Activated T-cell treated with anti-CD3 and anti-CD28 coated beads, Interleukin-2, amount 50 U/mL, for 1 hour (primary cell): Measurements from ENCODE around the gene GP1BA.

Experiments
- DNase-seq: peaks from one replicate; pipeline ENCODE4 v3.0.0-alpha.2; 2020

Gene GP1BA

DNA sequence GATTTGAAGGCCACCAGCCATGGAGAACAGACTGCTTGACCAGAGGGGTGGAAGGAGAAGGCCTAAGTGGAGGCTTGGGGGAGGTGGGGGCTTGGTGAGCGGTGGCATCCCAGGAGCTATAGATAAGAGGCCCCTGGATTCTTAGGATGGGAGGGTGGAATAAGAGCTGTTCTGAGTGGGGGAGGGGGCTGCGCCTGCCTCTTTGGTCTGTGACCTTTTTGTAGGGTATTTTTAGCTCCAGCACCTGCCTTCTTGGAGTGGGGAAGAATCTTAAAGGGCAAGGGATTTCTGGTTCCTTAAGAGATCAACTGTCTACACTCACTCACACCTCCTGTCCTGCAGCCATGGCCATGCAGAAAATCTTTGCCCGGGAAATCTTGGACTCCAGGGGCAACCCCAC, 19.4 kb downstream of the GP1BA start:
- DNase-seq: no peak

DNA sequence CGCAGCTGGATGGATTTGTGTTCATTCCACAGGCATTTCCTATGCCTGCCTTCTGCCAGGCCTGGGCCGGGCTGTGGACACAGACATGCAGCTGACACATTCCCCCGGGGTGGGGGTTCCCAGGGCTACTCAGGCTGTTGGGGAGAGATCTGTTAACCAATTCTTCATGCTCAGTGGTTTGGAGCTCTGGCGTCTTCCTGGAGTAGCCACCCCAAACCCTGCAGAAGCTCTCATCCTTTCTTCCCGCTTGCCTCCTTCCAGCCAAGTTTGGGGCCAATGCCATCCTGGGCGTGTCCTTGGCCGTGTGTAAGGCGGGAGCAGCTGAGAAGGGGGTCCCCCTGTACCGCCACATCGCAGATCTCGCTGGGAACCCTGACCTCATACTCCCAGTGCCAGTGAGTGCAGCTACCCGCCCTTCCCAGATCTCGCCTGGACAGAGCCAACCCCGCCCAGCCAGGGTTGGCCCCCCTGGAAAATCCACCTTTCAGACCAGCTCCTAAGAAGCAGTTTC, 21.4 kb downstream of the GP1BA start:
- no peak for DNase-seq

GRCh38 chr17:4955091-4955490, 23.0 kb downstream of the GP1BA start:
- DNase-seq: no peak

DNA sequence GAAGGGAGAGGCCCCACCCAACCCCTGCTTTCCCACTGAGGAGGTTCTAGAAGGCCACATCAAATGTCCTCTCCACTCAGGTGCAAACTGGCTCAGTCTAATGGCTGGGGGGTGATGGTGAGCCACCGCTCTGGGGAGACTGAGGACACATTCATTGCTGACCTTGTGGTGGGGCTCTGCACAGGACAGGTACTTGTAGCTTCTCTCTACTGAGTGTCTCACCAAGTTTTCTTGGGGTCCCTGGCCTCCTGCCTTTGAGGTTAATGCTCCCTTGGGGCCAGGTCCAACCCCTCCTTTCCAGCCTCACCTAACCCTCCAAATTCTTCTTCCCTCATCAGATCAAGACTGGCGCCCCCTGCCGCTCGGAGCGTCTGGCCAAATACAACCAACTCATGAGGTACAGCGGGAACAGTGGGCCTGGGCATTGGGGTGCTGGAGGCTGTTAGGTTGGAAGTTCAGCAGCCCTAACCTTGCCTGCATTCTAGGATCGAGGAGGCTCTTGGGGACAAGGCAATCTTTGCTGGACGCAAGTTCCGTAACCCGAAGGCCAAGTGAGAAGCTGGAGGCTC, 24.5 kb downstream of the GP1BA start:
- DNase-seq: peak; percentile 54

- no peak for DNase-seq
Measured at GRCh38 chr17:4958102-4958501, 26.0 kb downstream of the GP1BA start.

DNA sequence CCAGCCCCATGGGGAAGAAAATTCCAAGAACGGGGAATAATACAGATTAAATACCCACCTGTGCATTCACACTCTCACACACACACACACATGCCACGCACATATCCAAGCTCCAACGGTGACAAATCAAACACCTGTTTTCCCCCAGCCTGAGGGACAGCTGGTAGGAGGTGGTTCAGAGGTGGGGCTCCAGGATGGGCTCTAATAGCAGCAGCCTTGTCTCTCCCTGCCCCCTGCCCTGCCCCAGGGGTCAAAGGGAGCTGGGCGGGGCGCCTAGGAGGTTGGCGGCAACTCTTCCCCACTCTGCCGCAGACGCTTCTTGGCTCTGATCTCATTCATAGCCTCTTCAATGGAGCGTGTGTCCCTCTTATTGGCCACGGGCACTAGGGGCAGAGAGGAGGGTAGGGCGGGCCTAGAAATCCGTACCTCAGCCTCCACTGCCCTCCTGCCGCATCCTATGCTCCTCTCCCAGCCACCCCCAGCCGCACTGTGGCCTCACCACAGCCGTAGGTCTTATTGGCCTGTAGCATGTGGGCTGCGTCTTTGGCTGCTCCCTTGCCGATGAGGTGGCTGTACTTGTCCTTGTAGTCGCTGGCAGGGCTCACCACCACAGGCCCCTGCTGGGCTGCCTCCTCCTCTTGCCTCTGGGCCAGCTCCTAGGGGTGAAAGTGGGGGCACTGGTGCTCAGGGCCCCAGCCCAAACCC, 27.3 kb downstream of the GP1BA start:
- DNase-seq: no peak

- no peak for DNase-seq
Measured at GRCh38 chr17:4960279-4960922, 28.3 kb downstream of the GP1BA start.

- DNase-seq: no peak
Measured at GRCh38 chr17:4965311-4965986, 33.4 kb downstream of the GP1BA start.

DNA sequence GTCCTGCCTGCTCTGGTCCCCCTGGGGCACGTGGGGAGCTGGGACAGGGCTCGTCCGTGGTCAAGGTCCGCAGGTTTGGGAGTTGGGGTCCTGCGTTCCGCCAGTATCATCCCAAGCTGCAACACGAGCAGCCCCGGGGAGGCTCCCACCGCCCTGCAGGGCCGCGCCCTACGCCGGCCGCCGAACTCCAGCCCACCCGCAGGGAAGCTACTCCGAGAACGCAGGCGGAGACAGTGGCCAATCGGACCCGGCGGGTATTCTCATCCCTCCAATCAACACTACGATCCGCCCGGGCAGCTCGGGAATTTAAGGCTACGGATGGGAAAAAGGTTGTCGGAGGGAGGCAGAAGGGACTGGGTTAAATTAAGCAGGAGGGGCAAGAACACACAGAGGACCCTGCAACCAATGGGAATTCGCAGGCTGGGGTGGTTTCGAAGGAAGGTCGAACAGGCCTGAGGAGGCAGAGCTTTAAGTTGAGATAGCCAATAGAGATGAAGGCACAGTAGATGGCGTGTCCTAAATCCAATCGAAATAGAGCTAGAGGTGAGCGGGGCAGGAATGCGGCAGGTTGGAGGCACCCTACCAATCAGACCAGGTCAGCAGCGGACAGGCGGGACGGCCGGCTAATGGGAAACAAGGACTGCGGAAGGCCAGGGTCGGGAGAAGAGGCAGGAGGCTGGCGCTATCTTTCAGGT, 34.9 kb downstream of the GP1BA start:
- no peak for DNase-seq

DNA sequence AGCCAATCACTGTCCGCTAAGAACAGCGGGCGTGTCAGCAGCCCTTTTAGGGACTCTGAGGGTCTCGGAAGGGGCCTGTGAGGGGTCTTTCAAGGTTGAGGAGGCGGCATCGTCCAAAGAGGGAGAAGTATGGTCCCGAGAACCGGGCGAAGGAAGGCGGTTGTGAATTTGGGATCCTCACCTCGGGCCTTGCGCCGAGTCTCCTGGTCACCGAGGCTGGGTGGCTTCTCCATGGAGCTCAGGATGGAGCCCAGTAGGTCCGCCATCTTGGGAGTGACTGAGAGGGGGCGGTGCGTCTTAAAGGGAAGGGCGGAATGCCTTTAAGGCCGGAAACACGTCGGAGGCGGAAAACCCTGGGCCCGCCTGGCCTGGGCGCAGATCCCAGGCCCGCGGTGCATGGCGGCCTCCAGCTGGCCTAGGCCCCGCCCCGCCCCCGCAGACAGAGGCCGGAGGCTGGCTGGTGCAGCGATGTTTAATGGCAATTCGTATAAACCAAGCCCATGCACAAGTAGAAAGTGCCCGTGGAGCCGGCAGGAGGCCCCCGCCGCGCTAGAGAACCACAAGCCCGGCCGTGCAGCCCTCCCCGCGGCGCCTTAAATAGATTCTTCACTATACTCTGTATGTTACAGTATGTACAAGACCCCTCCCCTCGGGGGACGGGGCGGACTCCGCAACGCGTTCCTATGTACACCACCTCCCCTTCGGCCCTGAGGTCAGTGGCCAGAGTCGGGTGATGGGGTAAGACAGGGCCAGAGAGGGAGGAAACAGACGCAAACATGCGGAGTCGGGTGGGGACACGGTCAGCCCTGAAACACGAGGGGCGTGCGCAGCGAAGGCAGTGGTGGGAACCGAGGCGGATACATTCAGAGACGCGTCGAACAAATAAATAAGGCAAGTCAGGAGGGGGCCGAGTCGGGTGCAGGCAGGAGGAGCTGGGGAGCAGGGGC, 35.7 kb downstream of the GP1BA start, which contains the start of gene SPAG7:
SPAG7 (minus strand) TSS at position 279 of the 947 bp plus-strand sequence; CDS start at position 266, 13 bp downstream.
- DNase-seq: peak; percentile 97

DNA sequence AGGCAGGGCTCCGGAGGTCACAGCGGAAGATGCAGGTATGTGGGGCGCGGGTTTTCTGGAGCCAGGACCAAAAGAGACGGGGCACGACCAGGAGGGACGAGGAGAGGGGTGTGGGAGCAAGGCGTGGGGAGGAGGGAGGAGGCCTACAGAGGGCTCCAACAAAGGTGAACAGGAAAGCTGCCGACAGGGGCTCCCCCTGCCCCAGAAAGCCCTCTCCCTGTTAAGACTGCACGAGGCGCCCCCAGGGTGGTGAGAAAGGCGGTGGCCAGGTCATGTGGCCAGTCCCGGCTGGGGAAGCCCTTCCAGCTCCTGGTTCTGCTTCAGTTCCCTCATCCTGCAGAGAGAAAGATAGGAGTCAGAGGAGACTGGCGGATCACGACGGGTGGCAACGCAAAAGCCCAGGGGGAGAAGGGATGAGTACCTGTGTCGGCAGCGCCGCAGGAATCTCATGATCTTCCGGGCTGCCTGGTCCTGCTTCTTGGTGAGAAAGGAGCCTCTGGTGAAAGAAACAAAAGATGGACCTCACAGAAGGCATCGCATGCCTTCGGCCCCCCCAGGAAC, 36.5 kb downstream of the GP1BA start:
- no peak for DNase-seq

DNA sequence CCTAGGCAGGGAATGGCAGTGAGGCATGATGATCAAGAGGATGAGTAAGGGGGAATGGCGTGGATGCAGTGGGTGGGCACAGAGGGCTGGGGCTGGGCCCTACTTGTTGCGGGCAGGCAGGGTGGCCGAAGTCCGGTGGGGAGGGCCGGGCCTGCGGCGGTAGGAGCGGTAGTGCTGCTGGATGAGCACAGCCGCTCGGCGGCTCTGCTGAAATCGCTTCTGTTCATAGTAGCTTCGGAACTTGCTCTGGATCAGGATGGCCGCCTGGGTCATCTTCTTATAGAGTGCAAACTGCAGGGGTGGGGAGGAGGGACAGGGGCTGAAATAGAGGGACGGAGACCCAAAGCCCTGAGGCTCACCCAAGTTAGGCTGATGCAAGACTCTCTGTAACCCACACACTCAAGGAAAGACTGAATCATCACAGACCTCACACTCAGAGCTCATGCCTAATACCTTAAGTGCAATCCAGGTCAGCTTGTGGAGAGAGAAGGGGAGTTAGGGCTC, 37.0 kb downstream of the GP1BA start:
- no peak for DNase-seq

GRCh38 chr17:4969551-4970173, 37.6 kb downstream of the GP1BA start:
- no peak for DNase-seq

DNA sequence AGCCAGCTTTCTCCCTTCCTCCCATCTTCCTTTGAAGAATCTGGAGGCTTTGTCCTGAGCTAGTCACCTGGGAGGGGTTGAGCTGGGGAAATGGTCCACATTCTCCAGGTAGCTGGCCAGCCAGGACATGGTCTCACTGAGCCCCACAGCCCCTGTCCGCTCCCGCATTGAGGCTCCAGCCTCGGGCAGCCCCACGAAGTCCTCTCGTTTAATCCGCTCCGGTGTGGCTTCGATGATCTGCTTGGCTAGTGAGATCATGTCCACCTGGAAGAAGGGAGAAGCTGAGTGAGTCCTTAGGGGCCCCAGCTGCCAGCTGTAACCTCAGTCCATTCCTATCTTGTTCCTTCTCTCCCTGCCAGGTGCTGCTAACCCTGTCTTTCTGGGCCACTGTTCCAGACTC, 38.2 kb downstream of the GP1BA start:
- no peak for DNase-seq

GRCh38 chr17:4971826-4972225, 39.7 kb downstream of the GP1BA start:
- no peak for DNase-seq

DNA sequence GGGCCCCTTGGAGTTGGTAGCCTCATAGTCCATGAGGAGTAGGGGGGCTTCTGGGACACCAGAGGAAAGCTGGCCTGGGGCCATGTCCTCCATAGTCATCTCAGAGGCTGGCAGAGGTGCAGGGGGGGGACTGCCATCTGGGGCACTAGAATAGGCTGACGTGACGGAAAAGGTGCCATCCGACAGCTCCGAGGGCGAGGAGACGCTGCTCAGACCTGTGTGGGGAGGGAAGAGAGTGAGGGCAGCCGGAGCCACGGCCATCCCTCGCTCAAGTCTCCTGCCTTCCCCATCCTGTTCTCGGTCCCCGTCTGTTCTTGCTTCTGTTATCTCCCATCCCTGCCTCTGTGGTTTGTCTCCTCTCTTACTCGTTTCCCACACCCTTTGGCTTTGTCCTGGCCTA, 40.2 kb downstream of the GP1BA start:
- DNase-seq: no peak

- no peak for DNase-seq
Measured at GRCh38 chr17:4972752-4973151, 40.7 kb downstream of the GP1BA start.

GRCh38 chr17:4973256-4974114, 41.4 kb downstream of the GP1BA start:
- DNase-seq: no peak

- DNase-seq: no peak
Measured at GRCh38 chr17:4974115-4974670, 42.1 kb downstream of the GP1BA start.
